GM18867 (cell line): ENCODE data around the gene GSTT2.
"Not testable (repeated sequence)": the region's sequence is repeated elsewhere in the genome, so short reads cannot be mapped to it uniquely, and the experiment has no call there.

ENCODE experiments used
- ATAC-seq: cut with Tn5 transposase; IDR thresholded peaks from one replicate; pipeline ENCODE4 v1.9.1; 2021; ENCODE audit warnings: mild to moderate bottlenecking, moderate library complexity; ENCODE audit not compliant: unreplicated experiment

Gene GSTT2

DNA sequence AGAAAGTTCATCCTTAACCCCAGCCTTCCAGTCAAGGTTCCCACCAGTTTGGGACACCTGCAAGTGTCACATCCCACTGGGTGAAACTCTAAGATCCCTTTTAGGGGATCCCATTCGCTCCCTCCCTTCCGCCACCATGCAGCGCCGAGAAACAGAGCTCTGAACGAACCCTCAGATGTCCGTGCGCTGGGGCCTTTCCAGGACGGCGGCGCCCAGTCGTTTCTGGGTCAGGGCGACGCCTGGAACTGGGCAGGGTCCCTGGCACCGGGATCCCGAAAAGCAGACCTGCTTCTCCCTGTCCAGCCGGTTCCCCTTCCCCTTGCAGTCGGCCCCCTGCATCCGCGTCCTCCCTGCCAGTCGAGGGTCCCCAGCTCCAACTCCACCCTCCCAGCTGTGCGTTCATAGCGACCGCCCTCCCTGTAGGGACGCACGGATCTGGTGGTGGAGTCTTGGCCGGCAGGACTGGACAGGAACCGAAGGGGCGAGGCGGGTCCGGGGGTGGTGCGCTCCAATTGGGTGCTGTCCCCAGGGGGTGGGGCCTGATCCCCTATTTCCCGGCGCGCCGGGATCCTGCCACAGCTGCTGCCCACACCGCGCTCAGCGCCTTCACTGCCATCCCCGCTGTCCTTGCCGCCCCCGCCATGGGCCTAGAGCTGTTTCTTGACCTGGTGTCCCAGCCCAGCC is at the start of gene GSTT2:
Gene GSTT2, plus strand, starts transcription at position 578 of the 684 bp plus-strand sequence.
- not testable (repeated sequence) for ATAC-seq

DNA sequence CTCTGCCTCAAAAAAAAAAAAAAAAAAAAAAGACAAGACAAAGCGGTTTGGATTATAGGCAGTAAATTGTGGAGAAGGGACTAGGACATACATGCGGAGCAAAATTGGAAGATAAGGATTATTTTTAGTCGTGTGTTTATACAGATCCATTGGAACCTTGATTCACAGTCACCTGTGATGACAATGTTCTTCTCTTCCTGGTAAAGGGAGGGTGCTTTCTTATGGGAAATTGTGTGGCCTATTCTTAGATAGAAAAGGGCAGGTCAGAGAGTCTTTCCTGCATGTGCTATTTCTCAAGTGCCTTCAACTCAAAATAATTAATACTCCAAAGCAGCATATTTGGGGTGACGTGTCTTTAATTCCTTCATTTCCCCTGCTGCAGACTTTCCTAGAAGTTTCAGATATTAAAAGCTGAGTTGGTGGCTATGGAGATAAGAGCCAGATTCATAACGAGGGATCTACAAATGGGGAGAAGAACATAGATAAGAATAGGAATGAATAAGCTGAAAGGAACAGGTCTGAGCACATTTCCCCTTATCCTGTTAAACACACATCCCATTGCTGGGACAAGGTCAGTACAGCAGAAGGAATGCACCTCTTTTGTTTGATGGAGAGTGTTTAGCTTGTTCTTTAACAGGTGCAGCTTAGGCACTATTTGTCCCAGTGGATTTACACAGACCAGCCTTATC is 41.5 kb upstream of the GSTT2 start:
- ATAC-seq, result no peak

DNA sequence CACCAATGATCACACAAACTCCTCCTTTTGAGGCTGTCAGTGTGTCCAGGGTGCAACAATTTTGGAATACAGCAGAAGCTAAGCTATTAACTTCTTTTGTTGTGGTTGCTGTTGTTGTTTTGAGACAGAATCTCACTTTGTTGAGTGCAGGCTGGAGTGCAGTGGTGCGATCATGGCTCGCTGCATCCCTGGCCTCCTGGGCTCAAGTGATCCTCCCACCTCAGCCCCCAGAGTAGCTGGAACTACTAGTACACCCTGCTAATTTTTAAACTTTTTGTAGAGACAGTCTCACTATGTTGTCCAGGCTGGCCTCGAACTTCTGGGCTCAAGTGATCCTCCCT is 40.9 kb upstream of the GSTT2 start:
- no peak for ATAC-seq

DNA sequence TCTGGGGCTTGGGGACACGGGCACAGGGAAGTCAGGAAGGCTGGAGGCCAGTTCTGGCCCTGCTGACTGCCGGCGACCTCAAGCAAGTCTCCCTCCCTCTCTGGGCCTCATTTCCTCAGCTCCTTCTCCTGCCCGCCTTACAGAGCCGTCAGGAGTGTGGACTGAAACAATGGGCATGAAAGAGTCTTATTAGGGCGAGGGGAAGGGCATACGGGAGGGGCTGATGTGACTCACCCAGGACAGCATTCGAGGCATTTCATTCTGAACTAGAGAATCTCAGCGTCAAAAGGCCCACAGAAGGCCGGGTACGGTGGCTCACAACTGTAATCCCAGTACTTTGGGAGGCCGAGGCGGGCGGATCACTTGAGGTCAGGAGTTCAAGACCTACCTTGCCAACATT is 39.8 kb upstream of the GSTT2 start:
- not testable (repeated sequence) for ATAC-seq

DNA sequence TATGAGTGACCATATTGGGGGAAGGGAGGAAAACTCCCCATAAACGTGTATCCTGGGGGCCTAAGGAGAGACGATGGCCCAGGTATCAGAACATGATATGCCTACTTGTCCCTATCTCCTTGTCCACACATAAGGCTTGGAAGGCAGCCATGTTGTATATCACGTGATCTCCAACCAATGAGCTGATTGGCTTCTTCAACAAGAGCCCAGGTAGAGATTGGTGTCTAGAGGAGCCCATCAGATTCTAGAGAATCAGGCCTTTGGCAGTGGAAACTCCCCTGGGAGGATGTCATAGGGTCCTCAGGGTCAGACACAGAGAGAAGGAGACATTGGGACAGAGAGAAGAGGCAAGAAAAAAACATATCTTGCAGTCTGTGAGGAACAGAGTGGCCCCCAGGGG is 32.5 kb upstream of the GSTT2 start:
- ATAC-seq, result not testable (repeated sequence)

DNA sequence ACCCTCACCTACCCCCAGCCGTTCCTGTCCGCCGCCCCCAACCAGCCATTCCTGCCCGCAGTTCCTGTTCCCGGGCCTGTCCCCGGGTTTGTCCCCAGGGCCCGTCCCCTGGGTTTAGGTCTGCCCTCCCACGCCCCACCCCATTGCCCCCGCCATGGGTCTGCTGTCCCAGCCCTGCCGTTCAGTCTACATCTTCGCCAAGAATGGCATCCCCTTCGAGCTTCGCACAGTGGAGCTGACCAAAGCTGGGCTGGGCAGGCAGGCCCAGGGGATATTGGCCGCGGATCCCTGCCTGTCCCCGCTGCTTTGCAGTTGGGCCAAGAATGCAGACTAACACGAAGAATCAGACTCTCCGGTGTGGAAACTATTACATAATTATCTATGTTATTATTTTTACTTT is 30.2 kb upstream of the GSTT2 start:
- ATAC-seq, result not testable (repeated sequence)

DNA sequence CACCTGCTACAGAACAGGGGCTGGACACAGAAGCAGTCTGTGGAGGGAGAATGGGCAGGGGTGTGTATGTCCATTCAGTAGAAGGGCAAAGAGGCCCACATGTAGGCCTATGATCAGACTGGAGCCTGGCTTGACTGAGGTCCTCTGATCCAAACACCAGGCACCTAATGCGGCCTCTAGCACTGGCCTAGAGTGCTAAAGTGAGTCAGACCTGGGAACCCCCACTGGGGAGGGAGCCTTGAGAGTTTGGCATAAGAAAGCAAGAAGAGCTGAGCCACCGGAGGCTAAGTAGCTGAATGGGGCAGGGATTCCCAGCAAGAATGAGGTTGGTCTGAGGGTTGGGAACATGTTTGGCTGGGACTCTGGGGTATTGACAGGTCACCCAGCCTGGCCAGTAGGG is 28.6 kb upstream of the GSTT2 start:
- ATAC-seq, result not testable (repeated sequence)

DNA sequence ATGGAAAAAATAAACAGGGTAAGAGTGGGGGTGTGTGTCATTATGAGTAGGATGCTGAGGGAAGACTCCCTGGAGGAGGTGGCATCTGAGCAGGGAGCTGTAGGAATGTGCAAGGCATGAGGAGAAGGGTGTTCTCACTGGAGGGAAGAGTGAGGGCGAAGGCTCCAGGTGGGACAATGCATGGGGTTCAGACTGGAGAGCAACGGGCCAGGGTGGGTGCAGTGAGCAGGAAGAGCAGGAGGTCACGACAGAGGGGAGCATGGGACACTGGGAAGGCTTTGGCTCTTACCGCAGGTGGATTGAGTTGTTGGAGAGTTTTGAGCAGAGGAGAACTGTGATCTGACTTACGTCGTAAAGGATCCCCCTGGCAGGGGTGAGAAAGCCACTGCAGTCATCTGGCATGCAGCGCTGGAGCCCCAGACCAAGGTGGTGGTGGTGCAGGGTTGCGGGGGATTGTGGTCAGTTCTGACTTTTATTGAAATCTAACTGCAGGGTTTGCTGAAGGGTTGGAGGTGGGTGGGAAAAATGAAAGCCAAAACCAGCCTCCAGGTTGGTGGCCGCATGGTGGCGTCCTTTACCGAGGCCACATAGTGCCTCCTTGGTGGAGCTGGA is 27.0 kb upstream of the GSTT2 start:
- ATAC-seq, result not testable (repeated sequence)

DNA sequence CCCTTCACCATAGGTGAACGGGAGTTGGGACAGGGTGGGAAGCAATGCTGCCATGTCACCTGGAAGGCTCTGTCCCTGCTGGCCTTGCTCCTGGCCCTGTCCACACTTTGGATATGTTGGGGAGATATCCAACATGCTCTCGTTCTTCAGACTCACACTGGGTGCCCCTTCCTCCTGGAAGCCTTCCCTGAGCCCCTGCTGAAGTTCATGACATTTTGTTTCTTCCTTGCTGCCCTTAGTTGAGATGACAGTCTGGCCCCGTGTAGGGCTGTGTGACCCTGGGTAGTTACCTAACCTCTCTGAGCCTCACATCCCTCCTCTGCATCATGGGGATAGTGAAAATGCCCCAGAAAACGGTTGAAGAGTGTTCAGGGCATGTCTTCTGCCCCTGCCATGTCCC is 26.4 kb upstream of the GSTT2 start:
- not testable (repeated sequence) for ATAC-seq

DNA sequence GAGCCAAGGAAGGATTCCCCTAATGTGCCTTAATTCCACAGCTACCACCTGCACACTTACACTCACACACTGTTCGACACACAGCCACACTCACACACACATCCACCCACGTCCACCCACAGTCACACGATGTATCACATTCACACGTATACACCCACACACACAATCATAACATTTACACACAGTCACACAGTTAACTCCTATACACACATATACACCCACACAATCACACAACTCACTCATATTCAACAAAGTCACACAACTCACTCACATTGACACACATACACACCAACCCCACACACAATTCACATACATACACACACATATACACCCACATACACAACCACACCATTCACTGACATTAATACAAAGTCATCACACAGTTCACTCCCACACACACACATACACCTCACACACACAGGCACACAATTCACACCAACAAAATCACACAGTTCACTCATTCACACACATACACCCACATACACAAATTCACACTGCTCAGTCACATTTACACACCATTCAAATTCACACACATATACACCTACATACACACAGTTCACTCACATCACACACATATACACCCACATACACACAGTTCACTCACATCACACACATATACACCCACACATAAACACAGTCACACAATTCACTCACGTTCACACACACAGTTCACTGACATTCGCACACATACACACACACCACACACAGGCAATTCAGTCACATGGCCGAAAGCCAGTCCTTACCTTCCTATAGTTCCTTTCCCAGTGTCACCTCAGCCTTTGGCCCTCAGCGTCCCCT is 25.5 kb upstream of the GSTT2 start:
- ATAC-seq, result not testable (repeated sequence)

DNA sequence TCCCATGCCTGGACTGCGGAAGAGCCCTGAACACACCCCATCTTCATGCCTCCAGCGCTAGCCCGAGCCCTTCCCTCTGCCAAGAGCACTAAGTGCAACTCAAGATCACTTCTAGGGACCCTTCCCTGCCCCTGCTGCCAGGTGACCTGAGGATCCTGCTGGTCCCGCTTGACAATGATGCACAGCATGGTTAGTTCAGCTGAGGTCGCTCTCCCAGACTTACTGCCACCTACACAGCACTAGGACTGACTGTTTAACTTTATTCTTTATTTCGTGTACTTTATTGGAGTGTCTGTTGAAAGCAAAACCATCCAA is 25.0 kb upstream of the GSTT2 start:
- ATAC-seq, result not testable (repeated sequence)

DNA sequence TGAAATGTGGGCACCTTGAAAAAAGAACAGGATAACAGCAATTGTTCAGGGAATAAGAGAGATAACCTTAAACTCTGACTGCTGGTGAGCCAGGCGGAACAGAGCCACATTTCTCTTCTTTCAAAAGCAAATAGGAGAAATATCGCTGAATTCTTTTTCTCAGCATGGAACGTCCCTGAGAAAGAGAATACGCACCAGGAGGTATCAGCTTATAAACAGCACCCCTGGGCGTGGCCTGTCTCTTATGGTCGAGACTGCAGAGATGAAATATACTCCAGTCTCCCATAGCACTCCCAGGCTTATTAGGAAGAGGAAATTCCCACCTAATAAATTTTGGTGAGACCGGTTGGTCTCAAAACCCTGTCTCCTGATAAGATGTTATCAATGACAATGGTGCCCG is 24.0 kb upstream of the GSTT2 start:
- not testable (repeated sequence) for ATAC-seq

DNA sequence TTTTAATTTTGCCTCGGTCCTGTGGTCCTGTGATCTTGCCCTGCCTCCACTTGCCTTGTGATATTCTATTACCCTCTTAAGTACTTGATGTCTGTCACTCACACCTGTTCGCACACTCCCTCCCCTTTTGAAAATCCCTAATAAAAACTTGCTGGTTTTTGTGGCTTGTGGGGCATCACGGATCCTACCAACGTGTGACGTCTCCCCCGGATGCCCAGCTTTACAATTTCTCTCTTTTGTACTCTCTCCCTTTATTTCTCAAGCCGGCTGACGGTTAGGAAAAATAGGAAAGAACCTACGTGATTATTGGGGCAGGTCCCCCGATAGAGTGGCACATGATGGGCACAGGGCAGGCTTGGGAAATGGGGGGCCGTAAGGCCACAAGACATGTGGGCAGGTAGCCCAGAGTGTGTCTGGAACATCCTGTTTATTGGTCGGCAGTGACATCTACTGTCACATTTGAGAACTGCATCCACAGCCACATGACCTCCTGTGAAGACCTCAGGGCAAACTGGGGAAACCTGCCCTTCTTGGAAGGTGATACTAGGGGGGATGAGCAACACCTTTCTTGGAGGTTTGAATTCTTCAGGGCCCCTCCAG is 23.5 kb upstream of the GSTT2 start:
- not testable (repeated sequence) for ATAC-seq

DNA sequence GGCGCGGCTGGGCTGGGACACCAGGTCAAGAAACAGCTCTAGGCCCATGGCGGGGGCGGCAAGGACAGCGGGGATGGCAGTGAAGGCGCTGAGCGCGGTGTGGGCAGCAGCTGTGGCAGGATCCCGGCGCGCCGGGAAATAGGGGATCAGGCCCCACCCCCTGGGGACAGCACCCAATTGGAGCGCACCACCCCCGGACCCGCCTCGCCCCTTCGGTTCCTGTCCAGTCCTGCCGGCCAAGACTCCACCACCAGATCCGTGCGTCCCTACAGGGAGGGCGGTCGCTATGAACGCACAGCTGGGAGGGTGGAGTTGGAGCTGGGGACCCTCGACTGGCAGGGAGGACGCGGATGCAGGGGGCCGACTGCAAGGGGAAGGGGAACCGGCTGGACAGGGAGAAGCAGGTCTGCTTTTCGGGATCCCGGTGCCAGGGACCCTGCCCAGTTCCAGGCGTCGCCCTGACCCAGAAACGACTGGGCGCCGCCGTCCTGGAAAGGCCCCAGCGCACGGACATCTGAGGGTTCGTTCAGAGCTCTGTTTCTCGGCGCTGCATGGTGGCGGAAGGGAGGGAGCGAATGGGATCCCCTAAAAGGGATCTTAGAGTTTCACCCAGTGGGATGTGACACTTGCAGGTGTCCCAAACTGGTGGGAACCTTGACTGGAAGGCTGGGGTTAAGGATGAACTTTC is 18.7 kb upstream of the GSTT2 start, which contains the start of gene GSTT2B:
Gene GSTT2B, minus strand, starts transcription at position 112 of the 688 bp plus-strand sequence. Its CDS starts 64 bp downstream, at position 48.
- ATAC-seq, result not testable (repeated sequence)

DNA sequence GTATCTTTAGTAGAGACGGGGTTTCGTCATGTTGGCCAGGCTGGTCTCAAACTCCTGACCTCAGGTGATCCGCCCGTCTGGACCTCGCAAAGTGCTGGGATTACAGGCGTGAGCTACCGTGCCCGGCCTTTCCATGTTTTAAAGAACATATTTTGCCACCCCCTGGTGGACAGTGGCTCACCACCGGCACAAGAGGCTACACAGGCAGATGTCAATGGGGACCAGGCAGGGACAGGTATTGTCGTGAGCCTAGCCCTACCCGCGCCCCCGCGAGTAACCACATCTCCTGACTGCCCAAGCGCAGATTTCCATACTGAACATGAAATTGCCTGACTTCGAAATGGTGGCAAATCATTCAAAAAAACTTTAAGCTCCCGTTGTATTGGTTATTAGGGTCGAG is 13.8 kb upstream of the GSTT2 start:
- peak; percentile 29 for ATAC-seq

DNA sequence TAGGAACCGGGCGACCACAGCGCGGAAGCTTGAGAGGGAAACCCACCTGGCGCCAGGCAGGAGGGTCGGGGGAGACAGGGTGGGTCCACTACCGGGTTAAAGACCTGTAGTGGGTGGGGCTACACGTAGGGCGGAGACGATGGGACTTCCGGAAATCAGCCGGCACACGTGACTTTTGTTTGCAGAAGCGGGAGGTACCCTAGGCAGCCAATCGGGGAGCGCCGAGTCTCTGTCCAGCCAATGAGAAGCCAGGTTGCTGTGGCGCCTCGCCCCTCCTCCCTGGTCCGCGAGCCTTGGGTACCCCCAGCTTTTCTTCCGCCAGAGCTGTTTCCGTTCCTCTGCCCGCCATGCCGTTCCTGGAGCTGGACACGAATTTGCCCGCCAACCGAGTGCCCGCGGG is 13.4 kb upstream of the GSTT2 start, which contains the start of gene DDTL:
Gene DDTL, plus strand, starts transcription at position 321 of the 400 bp plus-strand sequence. Its CDS starts 27 bp downstream, at position 348.
- ATAC-seq, result peak; percentile 92

DNA sequence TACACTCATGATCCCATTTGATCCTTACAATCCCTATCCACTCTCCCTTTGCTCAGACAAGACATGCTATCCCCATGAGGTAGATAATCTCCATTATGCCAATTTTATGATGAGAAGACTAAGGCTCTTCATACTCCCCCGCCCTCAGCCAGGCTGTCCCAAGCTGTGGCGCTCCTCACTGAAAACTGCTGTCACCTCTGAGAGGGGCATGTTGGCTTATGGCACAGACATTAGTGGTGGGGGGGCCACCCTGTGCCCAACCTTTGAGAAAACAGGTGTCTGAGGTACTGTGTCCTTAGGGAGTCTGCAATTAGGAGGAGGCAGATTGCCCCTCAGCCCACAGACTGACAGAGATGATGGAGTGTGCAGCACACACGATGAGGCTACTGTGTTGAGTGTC is 10.9 kb upstream of the GSTT2 start:
- ATAC-seq, result no peak

DNA sequence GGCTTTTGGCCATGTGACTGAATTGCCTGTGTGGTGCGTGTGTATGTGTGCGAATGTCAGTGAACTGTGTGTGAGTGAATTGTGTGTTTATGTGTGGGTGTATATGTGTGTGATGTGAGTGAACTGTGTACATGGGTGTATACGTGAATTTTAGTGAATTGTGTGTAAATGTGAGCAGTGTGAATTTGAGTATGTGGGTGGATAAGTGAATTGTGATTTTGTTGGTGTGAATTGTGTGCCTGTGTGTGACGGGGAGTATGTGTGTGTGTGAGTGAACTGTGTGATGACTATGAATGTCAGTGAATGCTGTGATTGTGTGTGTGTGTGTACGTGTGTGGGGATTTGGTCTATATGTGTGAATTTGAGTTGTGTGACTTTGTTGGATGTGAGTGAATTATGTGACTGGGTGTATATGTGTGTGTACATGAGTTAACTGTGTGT is 9.7 kb upstream of the GSTT2 start:
- ATAC-seq, result no peak

DNA sequence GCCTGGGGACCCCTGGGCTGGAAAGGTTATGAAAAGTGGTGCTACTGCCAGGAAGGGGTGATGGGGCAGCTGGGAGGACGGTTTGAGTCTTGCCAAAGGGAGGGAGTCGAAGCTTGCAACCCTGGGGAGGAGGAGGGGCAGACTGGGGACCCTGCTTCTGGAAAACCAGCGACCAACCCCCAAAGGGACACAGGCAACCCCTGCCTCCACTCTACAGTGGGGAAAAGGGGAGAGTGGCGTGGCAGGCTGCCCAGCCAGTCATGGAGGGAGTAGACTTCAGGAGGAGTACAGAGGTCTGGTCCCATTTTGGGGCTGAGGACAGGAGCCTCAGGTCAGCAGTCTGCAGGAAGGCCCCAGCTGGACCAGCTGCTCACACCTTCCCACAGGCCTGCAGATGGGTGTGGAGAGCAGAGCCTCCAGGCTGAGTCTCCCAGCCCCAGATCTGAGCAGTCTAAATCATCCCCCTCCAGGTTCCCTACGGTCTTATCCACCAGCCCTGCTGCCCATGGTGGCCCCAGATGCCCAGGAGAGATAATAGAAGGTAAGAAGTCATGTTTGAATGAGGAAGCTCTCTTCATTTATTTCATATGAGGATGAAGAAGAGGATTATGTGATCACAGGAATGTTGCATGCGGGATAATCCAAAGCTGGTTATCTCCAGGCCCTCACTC is 9.0 kb upstream of the GSTT2 start:
- ATAC-seq, result no peak

DNA sequence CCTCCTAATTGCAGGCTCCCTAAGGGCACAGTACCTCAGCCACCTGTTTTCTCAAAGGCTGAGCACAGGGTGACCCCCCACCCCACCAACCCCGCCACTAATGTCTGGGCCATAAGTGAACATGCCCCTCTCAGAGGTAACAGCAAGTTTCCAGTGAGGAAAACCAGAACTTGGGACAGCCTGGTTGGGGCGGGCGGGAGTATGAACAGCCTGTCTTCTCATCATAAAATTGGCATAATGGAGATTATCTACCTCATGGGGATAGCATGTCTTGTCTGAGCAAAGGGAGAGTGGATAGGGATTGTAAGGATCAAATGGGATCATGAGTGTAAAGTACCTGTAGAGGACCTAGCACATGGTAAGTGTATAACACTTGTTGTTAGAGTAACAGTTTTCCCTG is 8.0 kb upstream of the GSTT2 start:
- ATAC-seq, result not testable (repeated sequence)
